Caco-2 (cell line): ENCODE measurements around the gene SLC39A11. TPM values are rescaled to one million over a fixed set of nuclear protein-coding genes. Genes with fewer than 3 reads are reported as not detected.

Experiments
- BruUV-seq: library from RNA; stranded (reverse); fragments of 400-500 nt; replicated peaks from 2 replicates; lab custom pipeline; 2021; lab: Mats Ljungman, UMichigan
- CTCF ChIA-PET: fragments of 300-600 bp; sonication (Branson Sonifier 250); formaldehyde crosslinking; loops from one replicate; lab custom pipeline; 2022; ENCODE audit warnings: antibody characterized with exemption; lab: Charles Lee
- POLR2A ChIA-PET: fragments of 300-600 bp; sonication (Branson Sonifier 250); formaldehyde crosslinking; loops from one replicate; lab custom pipeline; 2022; ENCODE audit warnings: antibody characterized with exemption; lab: Charles Lee
- DNase-seq, 2 experiments: peaks; one replicate each; pipeline versions ENCODE4 v3.0.0 to v3.0.0-alpha.2; 2020 to 2022
- H3K27me3 ChIP-seq: replicated peaks from 2 replicates; pipeline ENCODE4 v1.6.0; 2011; ENCODE audit warnings: low read length; ENCODE audit not compliant: control insufficient read depth, insufficient read depth
- H3K36me3 ChIP-seq: 2 replicates; pipeline ENCODE4 v1.5.1; 2011; ENCODE audit warnings: low read length; ENCODE audit not compliant: control insufficient read depth, insufficient read depth
- H3K4me1 ChIP-seq: fragments of 250-450 bp; sonication (Bioruptor Pico); 2 replicates; pipeline ENCODE4 v1.5.1; 2020; ENCODE audit warnings: mild to moderate bottlenecking
- H3K4me3 ChIP-seq: 2 replicates; pipeline ENCODE4 v1.5.1; 2011; ENCODE audit warnings: low read depth, mild to moderate bottlenecking, control low read depth, low read length
- H3K9me3 ChIP-seq: fragments of 250-450 bp; sonication (Bioruptor Pico); 2 replicates; pipeline ENCODE4 v1.5.1; 2020; ENCODE audit warnings: mild to moderate bottlenecking, moderate library complexity
- H3K27ac Mint-ChIP-seq: one replicate; pipeline ENCODE4 v1.8.0; 2022; ENCODE audit warnings: mixed read lengths; ENCODE audit not compliant: unreplicated experiment
- H3K27me3 Mint-ChIP-seq: one replicate; pipeline ENCODE4 v1.8.0; 2022; ENCODE audit warnings: mixed read lengths; ENCODE audit not compliant: insufficient read depth, unreplicated experiment
- H3K36me3 Mint-ChIP-seq: one replicate; pipeline ENCODE4 v1.8.0; 2022; ENCODE audit warnings: mild to moderate bottlenecking, mixed read lengths; ENCODE audit not compliant: insufficient read depth, unreplicated experiment
- H3K4me1 Mint-ChIP-seq: one replicate; pipeline ENCODE4 v1.8.0; 2022; ENCODE audit warnings: low read depth, mixed read lengths; ENCODE audit not compliant: unreplicated experiment
- H3K4me3 Mint-ChIP-seq: one replicate; pipeline ENCODE4 v1.8.0; 2022; ENCODE audit warnings: mild to moderate bottlenecking, moderate library complexity, mixed read lengths; ENCODE audit not compliant: unreplicated experiment
- H3K9me3 Mint-ChIP-seq: one replicate; pipeline ENCODE4 v1.8.0; 2022; ENCODE audit warnings: mixed read lengths; ENCODE audit not compliant: unreplicated experiment
- intact Hi-C: fragments of 100-400 bp; cut with micrococcal nuclease; formaldehyde crosslinking; loops from one replicate; pipeline ENCODE4 v1.10.0; 2022; ENCODE audit not compliant: unreplicated experiment
- total RNA-seq: library from RNA; stranded (reverse); gene quantifications from 2 replicates; pipeline ENCODE4 v1.2.3, GENCODE V29; 2022
- TF ChIP-seq, protein P1 (sequence below), 2 experiments: fragments of 200-600 bp in 1 of 2; IDR thresholded peaks; 1 replicate in 1 of 2; 2 replicates in 1 of 2; pipeline versions ENCODE4 v1.5.1 to v1.8.0; 2011 to 2022; ENCODE audit warnings: antibody characterized with exemption in 1 of 2, control low read depth in 1 of 2, inconsistent platforms in 1 of 2, low read depth in 1 of 2, low read length in 1 of 2, mild to moderate bottlenecking in 1 of 2, moderate library complexity in 1 of 2; ENCODE audit not compliant: insufficient read depth in 1 of 2, severe bottlenecking in 1 of 2, unreplicated experiment in 1 of 2

The SLC39A11 gene
- total RNA-seq, 1 experiment from 2014 or later: 26.4 TPM

DNA sequence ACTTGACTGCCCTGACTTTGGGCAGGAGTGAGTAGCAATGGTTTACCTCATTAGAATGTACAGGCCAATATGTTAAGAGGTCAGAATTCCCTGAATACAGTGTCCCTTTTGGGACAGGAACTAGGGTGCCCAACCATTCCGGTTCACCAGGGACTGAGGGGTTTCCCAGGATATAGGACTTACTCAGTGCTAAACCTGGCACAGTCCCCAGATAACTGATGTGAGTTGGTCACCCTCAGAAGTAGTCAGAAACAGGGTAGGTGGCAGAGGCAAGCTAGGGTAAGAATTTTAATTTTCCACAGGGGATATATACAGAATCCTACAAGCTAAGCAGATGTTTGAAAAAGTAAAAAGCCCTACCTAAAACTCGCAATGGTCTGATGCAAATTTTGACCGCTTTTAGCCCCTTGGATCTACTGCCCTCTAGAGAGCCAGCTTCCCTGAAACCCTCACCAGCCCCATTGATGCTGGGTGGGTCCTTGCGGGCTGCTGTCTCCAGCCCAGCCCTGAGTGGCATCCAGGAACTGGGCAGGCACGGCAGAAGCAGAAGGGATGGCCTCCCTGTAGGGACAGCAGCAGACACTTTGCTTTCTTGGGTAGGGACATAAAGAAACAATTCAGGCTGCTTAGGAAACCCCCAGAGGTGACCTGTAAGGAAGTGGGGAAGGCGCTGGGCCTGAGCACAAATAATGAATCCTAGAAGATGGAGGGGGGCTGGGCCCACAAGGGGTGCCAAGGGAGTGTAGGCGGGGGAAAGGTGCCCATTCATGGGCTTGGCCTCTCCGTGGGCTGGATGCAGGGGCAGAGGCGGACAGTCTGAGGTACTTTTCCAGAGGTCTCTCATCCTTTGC, 434.8 kb downstream of the SLC39A11 start:
- TF ChIP-seq, protein P1, sequence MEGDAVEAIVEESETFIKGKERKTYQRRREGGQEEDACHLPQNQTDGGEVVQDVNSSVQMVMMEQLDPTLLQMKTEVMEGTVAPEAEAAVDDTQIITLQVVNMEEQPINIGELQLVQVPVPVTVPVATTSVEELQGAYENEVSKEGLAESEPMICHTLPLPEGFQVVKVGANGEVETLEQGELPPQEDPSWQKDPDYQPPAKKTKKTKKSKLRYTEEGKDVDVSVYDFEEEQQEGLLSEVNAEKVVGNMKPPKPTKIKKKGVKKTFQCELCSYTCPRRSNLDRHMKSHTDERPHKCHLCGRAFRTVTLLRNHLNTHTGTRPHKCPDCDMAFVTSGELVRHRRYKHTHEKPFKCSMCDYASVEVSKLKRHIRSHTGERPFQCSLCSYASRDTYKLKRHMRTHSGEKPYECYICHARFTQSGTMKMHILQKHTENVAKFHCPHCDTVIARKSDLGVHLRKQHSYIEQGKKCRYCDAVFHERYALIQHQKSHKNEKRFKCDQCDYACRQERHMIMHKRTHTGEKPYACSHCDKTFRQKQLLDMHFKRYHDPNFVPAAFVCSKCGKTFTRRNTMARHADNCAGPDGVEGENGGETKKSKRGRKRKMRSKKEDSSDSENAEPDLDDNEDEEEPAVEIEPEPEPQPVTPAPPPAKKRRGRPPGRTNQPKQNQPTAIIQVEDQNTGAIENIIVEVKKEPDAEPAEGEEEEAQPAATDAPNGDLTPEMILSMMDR (IDR thresholded peaks at IDR 0.05; ENCODE audit: insufficient read depth in 1 of 2, low read depth in 1 of 2, low read length in 1 of 2, severe bottlenecking in 1 of 2, unreplicated experiment in 1 of 2): peak in 1 of 2 experiments; percentile 38
- no peak overlapping the region for H3K27ac Mint-ChIP-seq
- Histone ChIP-seq H3K4me3 (no peak overlapping the region), H3K27me3 (no peaks in the 10 kb centered on the region), H3K4me1 (peaks cover 15% of the 10 kb centered on the region), H3K9me3 (no peaks in the 10 kb centered on the region), H3K36me3 (no peaks in the 10 kb centered on the region)
- H3K27me3 Mint-ChIP-seq: no peaks in the 10 kb centered on the region
- no TSS peak for BruUV-seq
- peaks cover 7% of the 10 kb centered on the region for H3K4me1 Mint-ChIP-seq
- peaks cover 11% of the 10 kb centered on the region for H3K9me3 Mint-ChIP-seq
- DNase-seq: peak in 1 of 2 experiments; percentile 26
- POLR2A ChIA-PET: interaction anchor here (0.7 kb wide), 1 partner anchor 40 kb away, joined by 3 read pairs; no protein-coding TSS in a partner anchor
- H3K4me3 Mint-ChIP-seq: no peak overlapping the region
- CTCF ChIA-PET: interaction anchor here (0.7 to 1.0 kb wide), 3 partner anchors 97 to 101 kb away, joined by 3 to 8 read pairs (median 3); no protein-coding TSS in a partner anchor
- intact Hi-C loops: loop anchor here (1.0 kb wide), 1 partner anchor 97 kb away; no protein-coding TSS in a partner anchor
- no peaks in the 10 kb centered on the region for H3K36me3 Mint-ChIP-seq

DNA sequence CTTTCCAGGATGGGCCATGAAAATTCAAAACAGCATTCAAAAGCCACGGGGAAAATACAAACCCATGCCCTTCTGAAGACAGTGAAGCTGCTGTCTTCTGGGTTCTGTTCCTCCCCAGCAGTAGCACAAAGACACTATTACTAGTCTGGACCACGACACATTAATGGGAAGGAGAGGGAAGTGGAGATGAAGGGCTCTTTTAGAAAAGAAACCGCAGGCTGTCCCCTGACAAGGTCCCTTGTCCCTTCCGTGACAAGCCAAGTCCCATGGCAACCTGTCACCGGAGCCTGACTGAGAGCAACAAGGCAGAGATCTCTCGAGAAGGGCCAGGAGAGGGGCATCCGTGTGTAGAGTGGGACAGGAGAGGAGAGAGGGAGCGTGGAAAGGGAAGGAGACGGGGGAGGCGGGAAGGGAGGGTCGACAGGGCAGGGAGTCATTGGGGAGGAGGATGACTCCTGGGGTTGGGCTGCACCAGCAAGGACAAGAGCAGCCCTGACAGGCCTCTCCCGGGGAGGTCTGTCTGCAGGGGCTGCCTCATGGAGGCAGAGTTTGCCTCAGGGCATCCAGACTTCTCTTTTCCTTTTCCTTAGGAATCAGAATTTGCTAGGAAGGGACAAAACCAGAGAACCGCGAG, 436.2 kb downstream of the SLC39A11 start:
- Mint-ChIP-seq H3K4me3 (no peak overlapping the region), H3K36me3 (no peaks in the 10 kb centered on the region), H3K9me3 (no peaks in the 10 kb centered on the region), H3K27ac (peak overlapping the region; percentile 17), H3K27me3 (no peaks in the 10 kb centered on the region), H3K4me1 (peaks cover 7% of the 10 kb centered on the region)
- Histone ChIP-seq H3K4me1 (peaks cover 8% of the 10 kb centered on the region), H3K4me3 (no peak overlapping the region), H3K9me3 (no peaks in the 10 kb centered on the region), H3K27me3 (no peaks in the 10 kb centered on the region), H3K36me3 (no peaks in the 10 kb centered on the region)
- ChIA-PET POLR2A (no interaction called here), CTCF (no interaction called here)
- intact Hi-C loops: no loop called here
- DNase-seq: no peak
- no TSS peak for BruUV-seq
- TF ChIP-seq, protein P1 (IDR thresholded peaks at IDR 0.05; ENCODE audit: insufficient read depth in 1 of 2, low read depth in 1 of 2, low read length in 1 of 2, severe bottlenecking in 1 of 2, unreplicated experiment in 1 of 2): no peak

DNA sequence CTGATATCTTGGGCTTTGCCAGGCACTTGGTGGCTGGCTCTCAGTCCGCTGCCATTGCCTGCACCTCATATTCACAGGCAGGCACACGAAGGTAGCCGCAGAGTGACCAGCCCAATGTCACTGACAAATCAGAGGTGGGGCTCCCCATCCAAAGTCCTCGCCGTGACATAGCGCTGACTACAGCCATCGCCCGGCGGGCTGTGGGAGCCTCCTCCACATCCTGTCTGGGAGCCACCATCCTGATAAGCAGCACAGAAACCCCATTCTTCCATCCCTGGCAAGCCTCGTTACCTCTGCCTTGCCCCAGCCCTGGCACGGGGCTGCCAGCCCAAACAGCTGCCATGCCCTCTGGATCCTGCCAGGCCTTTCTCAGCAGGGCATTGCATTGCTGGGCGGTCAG, 437.8 kb downstream of the SLC39A11 start:
- ChIA-PET POLR2A (no interaction called here), CTCF (no interaction called here)
- Histone ChIP-seq H3K36me3 (no peaks in the 10 kb centered on the region; the same call in 1 of the 2 replicates), H3K27me3 (no peaks in the 10 kb centered on the region), H3K9me3 (no peaks in the 10 kb centered on the region), H3K4me1 (no peaks in the 10 kb centered on the region), H3K4me3 (no peak overlapping the region)
- H3K27me3 Mint-ChIP-seq: no peaks in the 10 kb centered on the region
- no TSS peak for BruUV-seq
- no peaks in the 10 kb centered on the region for H3K9me3 Mint-ChIP-seq
- TF ChIP-seq, protein P1 (IDR thresholded peaks at IDR 0.05; ENCODE audit: insufficient read depth in 1 of 2, low read depth in 1 of 2, low read length in 1 of 2, severe bottlenecking in 1 of 2, unreplicated experiment in 1 of 2): no peak
- no peak overlapping the region for H3K4me3 Mint-ChIP-seq
- H3K36me3 Mint-ChIP-seq: no peaks in the 10 kb centered on the region
- DNase-seq: no peak
- intact Hi-C loops: no loop called here
- no peak overlapping the region for H3K27ac Mint-ChIP-seq
- H3K4me1 Mint-ChIP-seq: peaks cover 7% of the 10 kb centered on the region
